Measurements from ENCODE around the gene PLCD3. TPM values are rescaled to one million over a fixed set of nuclear protein-coding genes. Genes with fewer than 3 reads are reported as not detected.

PLCD3 gene
- polyA plus RNA-seq, 1 donor from 2014 or later, result 1.3 TPM

DNA sequence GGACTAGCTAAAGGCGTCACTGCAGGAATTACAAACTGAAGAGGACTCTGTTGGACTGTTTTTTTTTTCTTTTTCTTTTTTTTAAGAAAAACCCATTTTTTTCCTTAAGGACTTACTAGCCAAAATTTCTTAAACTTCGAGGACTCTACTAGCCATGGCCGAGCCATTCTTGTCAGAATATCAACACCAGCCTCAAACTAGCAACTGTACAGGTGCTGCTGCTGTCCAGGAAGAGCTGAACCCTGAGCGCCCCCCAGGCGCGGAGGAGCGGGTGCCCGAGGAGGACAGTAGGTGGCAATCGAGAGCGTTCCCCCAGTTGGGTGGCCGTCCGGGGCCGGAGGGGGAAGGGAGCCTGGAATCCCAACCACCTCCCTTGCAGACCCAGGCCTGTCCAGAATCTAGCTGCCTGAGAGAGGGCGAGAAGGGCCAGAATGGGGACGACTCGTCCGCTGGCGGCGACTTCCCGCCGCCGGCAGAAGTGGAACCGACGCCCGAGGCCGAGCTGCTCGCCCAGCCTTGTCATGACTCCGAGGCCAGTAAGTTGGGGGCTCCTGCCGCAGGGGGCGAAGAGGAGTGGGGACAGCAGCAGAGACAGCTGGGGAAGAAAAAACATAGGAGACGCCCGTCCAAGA, 16.8 kb upstream of the PLCD3 start:
- Histone ChIP-seq H3K4me3 (ENCODE audit: low read length) (peak overlapping the region; percentile 86), H3K79me2 (replicated peaks; ENCODE audit: insufficient read depth, low read length) (peaks cover 24% of the 10 kb centered on the region), H3K27me3 (ENCODE audit: insufficient read depth, low read depth, low read length) (no peaks in the 10 kb centered on the region), H2AFZ (ENCODE audit: low read depth, low read length) (no peak overlapping the region), H3K9me3 (ENCODE audit: low read length) (no peaks in the 10 kb centered on the region), H3K36me3 (ENCODE audit: insufficient read depth, low read length) (no peaks in the 10 kb centered on the region), H3K9ac (ENCODE audit: low read length) (peak overlapping the region; percentile 81), H3K4me2 (ENCODE audit: low read length) (peak overlapping the region; percentile 100), H3K9me2 (ENCODE audit: insufficient read depth, low read length) (no peaks in the 10 kb centered on the region), H3K27ac (ENCODE audit: low read length) (peak overlapping the region; percentile 93), H3F3A (ENCODE audit: insufficient read depth, low read length, poor library complexity, severe bottlenecking) (peaks cover 4% of the 10 kb centered on the region), H4K20me1 (ENCODE audit: insufficient read depth) (peaks cover 4% of the 10 kb centered on the region)
- TF ChIP-seq MXI1 (conservative IDR thresholded peaks at IDR 0.05; ENCODE audit: poor library complexity, severe bottlenecking), result no peak
- peak; percentile 57 for TF ChIP-seq RAD21 (conservative IDR thresholded peaks at IDR 0.05)
- no peak for TF ChIP-seq EP300 (conservative IDR thresholded peaks at IDR 0.05; ENCODE audit: poor library complexity, severe bottlenecking)
- TF ChIP-seq, protein P1, sequence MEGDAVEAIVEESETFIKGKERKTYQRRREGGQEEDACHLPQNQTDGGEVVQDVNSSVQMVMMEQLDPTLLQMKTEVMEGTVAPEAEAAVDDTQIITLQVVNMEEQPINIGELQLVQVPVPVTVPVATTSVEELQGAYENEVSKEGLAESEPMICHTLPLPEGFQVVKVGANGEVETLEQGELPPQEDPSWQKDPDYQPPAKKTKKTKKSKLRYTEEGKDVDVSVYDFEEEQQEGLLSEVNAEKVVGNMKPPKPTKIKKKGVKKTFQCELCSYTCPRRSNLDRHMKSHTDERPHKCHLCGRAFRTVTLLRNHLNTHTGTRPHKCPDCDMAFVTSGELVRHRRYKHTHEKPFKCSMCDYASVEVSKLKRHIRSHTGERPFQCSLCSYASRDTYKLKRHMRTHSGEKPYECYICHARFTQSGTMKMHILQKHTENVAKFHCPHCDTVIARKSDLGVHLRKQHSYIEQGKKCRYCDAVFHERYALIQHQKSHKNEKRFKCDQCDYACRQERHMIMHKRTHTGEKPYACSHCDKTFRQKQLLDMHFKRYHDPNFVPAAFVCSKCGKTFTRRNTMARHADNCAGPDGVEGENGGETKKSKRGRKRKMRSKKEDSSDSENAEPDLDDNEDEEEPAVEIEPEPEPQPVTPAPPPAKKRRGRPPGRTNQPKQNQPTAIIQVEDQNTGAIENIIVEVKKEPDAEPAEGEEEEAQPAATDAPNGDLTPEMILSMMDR (IDR thresholded peaks at IDR 0.05; ENCODE audit: poor library complexity, severe bottlenecking), result peak; percentile 88
- TF ChIP-seq EZH2 (IDR thresholded peaks at IDR 0.05; ENCODE audit: borderline replicate concordance, insufficient read depth, low read length, poor library complexity, severe bottlenecking), result no peak
- TF ChIP-seq, protein P2, sequence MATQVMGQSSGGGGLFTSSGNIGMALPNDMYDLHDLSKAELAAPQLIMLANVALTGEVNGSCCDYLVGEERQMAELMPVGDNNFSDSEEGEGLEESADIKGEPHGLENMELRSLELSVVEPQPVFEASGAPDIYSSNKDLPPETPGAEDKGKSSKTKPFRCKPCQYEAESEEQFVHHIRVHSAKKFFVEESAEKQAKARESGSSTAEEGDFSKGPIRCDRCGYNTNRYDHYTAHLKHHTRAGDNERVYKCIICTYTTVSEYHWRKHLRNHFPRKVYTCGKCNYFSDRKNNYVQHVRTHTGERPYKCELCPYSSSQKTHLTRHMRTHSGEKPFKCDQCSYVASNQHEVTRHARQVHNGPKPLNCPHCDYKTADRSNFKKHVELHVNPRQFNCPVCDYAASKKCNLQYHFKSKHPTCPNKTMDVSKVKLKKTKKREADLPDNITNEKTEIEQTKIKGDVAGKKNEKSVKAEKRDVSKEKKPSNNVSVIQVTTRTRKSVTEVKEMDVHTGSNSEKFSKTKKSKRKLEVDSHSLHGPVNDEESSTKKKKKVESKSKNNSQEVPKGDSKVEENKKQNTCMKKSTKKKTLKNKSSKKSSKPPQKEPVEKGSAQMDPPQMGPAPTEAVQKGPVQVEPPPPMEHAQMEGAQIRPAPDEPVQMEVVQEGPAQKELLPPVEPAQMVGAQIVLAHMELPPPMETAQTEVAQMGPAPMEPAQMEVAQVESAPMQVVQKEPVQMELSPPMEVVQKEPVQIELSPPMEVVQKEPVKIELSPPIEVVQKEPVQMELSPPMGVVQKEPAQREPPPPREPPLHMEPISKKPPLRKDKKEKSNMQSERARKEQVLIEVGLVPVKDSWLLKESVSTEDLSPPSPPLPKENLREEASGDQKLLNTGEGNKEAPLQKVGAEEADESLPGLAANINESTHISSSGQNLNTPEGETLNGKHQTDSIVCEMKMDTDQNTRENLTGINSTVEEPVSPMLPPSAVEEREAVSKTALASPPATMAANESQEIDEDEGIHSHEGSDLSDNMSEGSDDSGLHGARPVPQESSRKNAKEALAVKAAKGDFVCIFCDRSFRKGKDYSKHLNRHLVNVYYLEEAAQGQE (IDR thresholded peaks at IDR 0.05; ENCODE audit: borderline replicate concordance), result no peak
- peak; percentile 55 for TF ChIP-seq SMC3 (conservative IDR thresholded peaks at IDR 0.05; ENCODE audit: poor library complexity)
- TF ChIP-seq TAF1 (IDR thresholded peaks at IDR 0.05; ENCODE audit: low read depth), result no peak
- peak; percentile 28 for TF ChIP-seq POLR2AphosphoS5 (IDR thresholded peaks at IDR 0.05)

DNA sequence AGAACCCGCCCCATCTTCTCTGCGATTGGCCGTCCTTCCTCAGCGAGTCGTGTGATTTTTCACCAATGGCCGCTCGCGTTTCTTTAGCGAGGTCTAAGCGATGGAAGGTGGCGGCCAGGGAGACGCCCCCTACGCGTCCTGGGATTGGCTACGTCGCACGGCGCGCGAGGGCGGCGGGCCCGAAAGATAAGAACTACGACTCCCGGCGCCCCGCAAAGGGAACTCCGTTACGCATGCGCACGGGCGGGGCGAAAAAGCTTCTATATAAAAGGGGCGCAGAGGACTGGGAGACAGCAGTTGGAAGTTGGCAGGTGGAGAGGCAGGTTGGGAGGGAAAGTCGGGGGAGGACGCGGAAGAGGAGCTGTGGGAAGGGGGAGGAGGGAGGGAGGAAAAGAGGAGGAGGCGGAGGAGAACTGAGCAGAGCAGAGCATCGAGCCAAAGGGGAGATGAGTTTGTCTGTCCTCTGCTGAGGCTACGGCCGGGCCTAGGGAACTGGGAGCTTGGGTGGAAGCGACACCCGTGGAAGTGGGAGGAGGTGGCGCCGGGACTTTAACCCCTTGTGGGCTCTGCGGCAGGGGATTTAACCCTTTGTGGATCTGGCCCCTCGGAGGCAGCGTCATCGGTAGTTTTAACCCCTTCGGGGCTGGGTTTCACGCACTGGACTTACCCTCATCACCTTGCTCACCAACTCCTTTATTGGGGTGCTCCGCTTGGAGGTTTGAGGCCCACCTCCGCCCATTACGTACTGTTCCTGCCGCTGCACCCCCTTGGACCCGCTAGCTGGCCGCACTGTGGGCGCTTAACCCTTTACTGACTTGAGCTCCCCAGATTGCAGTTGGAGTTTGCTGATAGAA, 16.1 kb upstream of the PLCD3 start, which contains the start of gene HEXIM1:
Gene HEXIM1 (plus strand): TSS at position 293 of the 854 bp plus-strand sequence. CDS start 716 bp downstream, outside the sequence.
- TF ChIP-seq EP300 (conservative IDR thresholded peaks at IDR 0.05; ENCODE audit: poor library complexity, severe bottlenecking), result peak; percentile 83
- no peak for TF ChIP-seq SMC3 (conservative IDR thresholded peaks at IDR 0.05; ENCODE audit: poor library complexity)
- no peak for TF ChIP-seq EZH2 (IDR thresholded peaks at IDR 0.05; ENCODE audit: borderline replicate concordance, insufficient read depth, low read length, poor library complexity, severe bottlenecking)
- TF ChIP-seq RAD21 (conservative IDR thresholded peaks at IDR 0.05), result peak; percentile 19
- peak; percentile 94 for TF ChIP-seq TAF1 (IDR thresholded peaks at IDR 0.05; ENCODE audit: low read depth)
- TF ChIP-seq, protein P2 (IDR thresholded peaks at IDR 0.05; ENCODE audit: borderline replicate concordance), result peak; percentile 91
- peak; percentile 31 for TF ChIP-seq MXI1 (conservative IDR thresholded peaks at IDR 0.05; ENCODE audit: poor library complexity, severe bottlenecking)
- peak; percentile 100 for TF ChIP-seq POLR2AphosphoS5 (IDR thresholded peaks at IDR 0.05)
- H2AFZ ChIP-seq (ENCODE audit: low read depth, low read length), result peak within 1 kb of the TSS; percentile 47
- peak within 1 kb of the TSS; percentile 100 for H3K4me2 ChIP-seq (ENCODE audit: low read length)
- H3K9me2 ChIP-seq (ENCODE audit: insufficient read depth, low read length), result no peaks in the 10 kb centered on the region
- H3K36me3 ChIP-seq (ENCODE audit: insufficient read depth, low read length), result no peaks in the 10 kb centered on the region
- H3K27ac ChIP-seq (ENCODE audit: low read length), result peak within 1 kb of the TSS; percentile 98
- H3F3A ChIP-seq (ENCODE audit: insufficient read depth, low read length, poor library complexity, severe bottlenecking), result peaks cover 4% of the 10 kb centered on the region
- H3K9me3 ChIP-seq (ENCODE audit: low read length), result no peaks in the 10 kb centered on the region
- no peaks in the 10 kb centered on the region for H3K27me3 ChIP-seq (ENCODE audit: insufficient read depth, low read depth, low read length)
- peaks cover 4% of the 10 kb centered on the region for H4K20me1 ChIP-seq (ENCODE audit: insufficient read depth)
- H3K79me2 ChIP-seq (replicated peaks; ENCODE audit: insufficient read depth, low read length), result peaks cover 24% of the 10 kb centered on the region
- H3K4me3 ChIP-seq (ENCODE audit: low read length), result peak within 1 kb of the TSS; percentile 86
- peak within 1 kb of the TSS; percentile 85 for H3K9ac ChIP-seq (ENCODE audit: low read length)
